HCT116 (cell line): Measurements from ENCODE around the gene FRMD4A. TPM values are rescaled to one million over a fixed set of nuclear protein-coding genes. Genes with fewer than 3 reads are reported as not detected.

Experiments
- ATAC-seq: fragments of 200-7000 bp; cut with Tn5 transposase; 2 replicates; pipeline ENCODE4 v1.9.1; 2020; ENCODE audit warnings: mild to moderate bottlenecking, moderate library complexity
- BruUV-seq: library from RNA; stranded (reverse); fragments of 400-500 nt; replicated peaks from 2 replicates; lab custom pipeline; 2021; lab: Mats Ljungman, UMichigan
- CTCF ChIA-PET: fragments of 300-600 bp; sonication (Branson Sonifier 250); formaldehyde crosslinking; loops from one replicate; lab custom pipeline; 2021; ENCODE audit warnings: antibody characterized with exemption; lab: Charles Lee
- POLR2A ChIA-PET: fragments of 300-600, 350-600 bp; sonication (Branson Sonifier 250); formaldehyde crosslinking; loops from one replicate; lab custom pipeline; 2021; ENCODE audit warnings: antibody characterized with exemption; lab: Charles Lee
- RAD21 ChIA-PET, 2 experiments: fragments of 300-600 bp; sonication (Branson Sonifier 250); formaldehyde crosslinking; loops; one replicate each; lab custom pipeline; 2023; ENCODE audit warnings: low total read pairs in 2 of 2; ENCODE audit not compliant: uncharacterized antibody in 2 of 2, unreplicated experiment in 2 of 2, low non-redundant PET in 1 of 2; lab: Charles Lee
- DNase-seq: peaks from one replicate; pipeline ENCODE4 v3.0.0-alpha.2; 2010; ENCODE audit warnings: low read depth, low spot score
- H2AFZ ChIP-seq: fragments of 200-600 bp; shearing (Covaris generic), sonication (generic); 2 replicates; pipeline ENCODE4 v1.6.1; 2017; ENCODE audit warnings: low read depth, mixed run types, mixed read lengths, antibody characterized with exemption, low read length; ENCODE audit not compliant: poor library complexity, severe bottlenecking
- H3K27ac ChIP-seq: 2 replicates; pipeline ENCODE4 v1.5.1; 2012; ENCODE audit warnings: low read depth, low read length
- H3K27me3 ChIP-seq: fragments of 200-600 bp; sonication (generic); 2 replicates; pipeline ENCODE4 v1.6.1; 2016; ENCODE audit warnings: mixed run types, low read length, mixed read lengths; ENCODE audit not compliant: insufficient read depth
- H3K36me3 ChIP-seq, 2 experiments: fragments of 200-500 bp in 1 of 2; fragments of 200-600 bp in 1 of 2; sonication (Bioruptor generic) in 1 of 2; sonication (generic) in 1 of 2; 2 replicates each; pipeline versions ENCODE4 v1.5.1 to v1.6.1; 2014 to 2016; ENCODE audit warnings: low read length in 2 of 2, inconsistent platforms in 1 of 2, mixed read lengths in 1 of 2, mixed run types in 1 of 2; ENCODE audit not compliant: insufficient read depth in 2 of 2, control insufficient read depth in 1 of 2
- H3K4me1 ChIP-seq, 2 experiments: fragments of 200-600 bp in 1 of 2; sonication (generic) in 1 of 2; 2 replicates each; pipeline versions ENCODE4 v1.5.1 to v1.6.1; 2012 to 2017; ENCODE audit warnings: low read length in 2 of 2, inconsistent platforms in 1 of 2, mild to moderate bottlenecking in 1 of 2, mixed read lengths in 1 of 2, mixed run types in 1 of 2, moderate library complexity in 1 of 2; ENCODE audit not compliant: insufficient read depth in 2 of 2, control insufficient read depth in 1 of 2
- H3K4me2 ChIP-seq: fragments of 200-600 bp; sonication (generic); 2 replicates; pipeline ENCODE4 v1.6.1; 2017; ENCODE audit warnings: mixed run types, low read length, mixed read lengths
- H3K4me3 ChIP-seq, 2 experiments: fragments of 200-600 bp in 1 of 2; sonication (generic) in 1 of 2; replicated peaks in 1 of 2; 2 replicates each; pipeline ENCODE4 v1.5.1; 2011 to 2016; ENCODE audit warnings: low read length in 2 of 2, control low read depth in 1 of 2, low read depth in 1 of 2, mild to moderate bottlenecking in 1 of 2, mixed read lengths in 1 of 2, mixed run types in 1 of 2
- H3K79me2 ChIP-seq: fragments of 200-600 bp; sonication (generic); 2 replicates; pipeline ENCODE4 v1.6.1; 2017; ENCODE audit warnings: mild to moderate bottlenecking, mixed run types, low read length, moderate library complexity, mixed read lengths; ENCODE audit not compliant: insufficient read depth
- H3K9ac ChIP-seq: fragments of 200-600 bp; sonication (generic); 2 replicates; pipeline ENCODE4 v1.6.1; 2016; ENCODE audit warnings: low read length, mixed read lengths
- H3K9me2 ChIP-seq: fragments of 200-600 bp; sonication (generic), shearing (Covaris generic); 2 replicates; pipeline ENCODE4 v1.6.1; 2017; ENCODE audit warnings: mixed run types, mild to moderate bottlenecking, moderate library complexity; ENCODE audit not compliant: insufficient read depth
- H3K9me3 ChIP-seq, 2 experiments: fragments of 200-500 bp in 1 of 2; fragments of 200-600 bp in 1 of 2; sonication (Bioruptor generic) in 1 of 2; sonication (generic) in 1 of 2; 2 replicates each; pipeline ENCODE4 v1.6.1; 2014 to 2017; ENCODE audit warnings: low read length in 2 of 2, mixed read lengths in 2 of 2, inconsistent platforms in 1 of 2, low read depth in 1 of 2, mild to moderate bottlenecking in 1 of 2, mixed run types in 1 of 2, moderate library complexity in 1 of 2; ENCODE audit not compliant: control insufficient read depth in 1 of 2, insufficient read depth in 1 of 2
- H4K20me1 ChIP-seq: fragments of 200-600 bp; sonication (generic), shearing (Covaris generic); 2 replicates; pipeline ENCODE4 v1.6.1; 2017; ENCODE audit warnings: mixed run types, mild to moderate bottlenecking, moderate library complexity; ENCODE audit not compliant: insufficient read depth
- CBX3 ChIP-seq: IDR thresholded peaks from 2 replicates; pipeline ENCODE4 v1.6.1; 2012; ENCODE audit warnings: low read depth
- CEBPB ChIP-seq: IDR thresholded peaks from 2 replicates; pipeline ENCODE4 v1.6.1; 2012; ENCODE audit warnings: low read depth
- ELF1 ChIP-seq: IDR thresholded peaks from 2 replicates; pipeline ENCODE4 v1.6.1; 2012; ENCODE audit warnings: low read depth, borderline replicate concordance
- EZH2 ChIP-seq: fragments of 200-600 bp; sonication (generic); IDR thresholded peaks from 2 replicates; pipeline ENCODE4 v1.6.1; 2017; ENCODE audit warnings: antibody characterized with exemption, mixed run types
- EZH2phosphoT487 ChIP-seq: fragments of 200-600 bp; IDR thresholded peaks from 2 replicates; pipeline ENCODE4 v1.6.1; 2018; ENCODE audit warnings: antibody characterized with exemption, borderline replicate concordance
- FOSL1 ChIP-seq: IDR thresholded peaks from 2 replicates; pipeline ENCODE4 v1.6.1; 2012; ENCODE audit warnings: low read depth
- JUND ChIP-seq: IDR thresholded peaks from 2 replicates; pipeline ENCODE4 v1.6.1; 2012
- POLR2A ChIP-seq: IDR thresholded peaks from 2 replicates; pipeline ENCODE4 v1.7.0; 2011; ENCODE audit warnings: borderline replicate concordance; ENCODE audit not compliant: insufficient read depth, insufficient read length; ENCODE audit errors: extremely low read depth
- POLR2AphosphoS5 ChIP-seq: IDR thresholded peaks from 2 replicates; pipeline ENCODE4 v1.6.1; 2011; ENCODE audit warnings: mild to moderate bottlenecking, low read depth, low read length, moderate library complexity
- SIN3A ChIP-seq: IDR thresholded peaks from 2 replicates; pipeline ENCODE4 v1.6.1; 2012; ENCODE audit warnings: low read depth
- SRF ChIP-seq: IDR thresholded peaks from 2 replicates; pipeline ENCODE4 v1.6.1; 2012; ENCODE audit warnings: low read depth
- TCF7L2 ChIP-seq: IDR thresholded peaks from 2 replicates; pipeline ENCODE4 v1.7.0; 2011; ENCODE audit warnings: borderline replicate concordance, inconsistent platforms; ENCODE audit not compliant: insufficient read depth, insufficient read length; ENCODE audit errors: extremely low read depth
- YY1 ChIP-seq: IDR thresholded peaks from 2 replicates; pipeline ENCODE4 v1.6.1; 2011; ENCODE audit warnings: low read length, low read depth, moderate library complexity, mild to moderate bottlenecking; ENCODE audit not compliant: insufficient replicate concordance; ENCODE audit errors: extremely low read depth
- intact Hi-C: fragments of 100-400 bp; cut with micrococcal nuclease; formaldehyde crosslinking; loops from 2 replicates; pipeline ENCODE4 v1.10.0; 2022
- total RNA-seq: library from RNA; stranded (reverse); gene quantifications from one replicate; pipeline ENCODE4 v1.2.1, GENCODE V29; 2021; ENCODE audit not compliant: unreplicated experiment
- TF ChIP-seq, protein P1 (sequence below): IDR thresholded peaks from 2 replicates; pipeline ENCODE4 v1.6.1; 2012
- TF ChIP-seq, protein P2 (sequence below), 3 experiments: fragments of 200-600 bp in 1 of 3; sonication (generic) in 1 of 3; IDR thresholded peaks in 2 of 3; conservative IDR thresholded peaks in 1 of 3; 2 replicates each; pipeline ENCODE4 v1.5.1; 2012 to 2017; ENCODE audit warnings: low read depth in 2 of 3, low read length in 2 of 3, antibody characterized with exemption in 1 of 3, borderline replicate concordance in 1 of 3, control low read depth in 1 of 3, mild to moderate bottlenecking in 1 of 3, mixed read lengths in 1 of 3, mixed run types in 1 of 3, moderate library complexity in 1 of 3; ENCODE audit not compliant: insufficient read depth in 1 of 3
- TF ChIP-seq, protein P3 (sequence below): IDR thresholded peaks from 2 replicates; pipeline ENCODE4 v1.6.1; 2012
- TF ChIP-seq, protein P4 (sequence below): IDR thresholded peaks from 2 replicates; pipeline ENCODE4 v1.6.1; 2012; ENCODE audit warnings: low read depth

FRMD4A gene
- total RNA-seq, 1 experiment from 2014 or later: 0.20 TPM

DNA sequence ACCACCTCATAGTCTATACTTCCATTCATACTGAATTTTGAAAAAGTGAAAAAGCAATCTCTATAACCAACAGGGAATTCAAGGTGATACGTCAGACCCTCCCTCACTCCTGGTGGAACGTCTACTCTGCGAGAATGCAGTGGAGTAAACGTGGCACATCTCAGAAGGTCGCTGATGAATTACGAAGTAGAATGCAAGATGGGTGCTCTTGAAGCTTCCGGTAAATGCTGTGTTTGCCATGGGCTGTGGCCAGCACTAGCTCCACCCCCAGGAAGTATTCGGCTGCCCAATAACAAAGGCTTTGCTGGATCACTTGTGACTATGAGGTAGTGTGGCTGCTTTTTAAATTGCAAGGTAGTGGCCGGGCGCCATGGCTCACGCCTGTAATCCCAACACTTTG is 517.9 kb downstream of the FRMD4A start:
- Histone ChIP-seq H3K4me1 (no peaks in the 10 kb centered on the region), H3K27ac (no peak overlapping the region), H4K20me1 (no peaks in the 10 kb centered on the region), H3K9me2 (no peaks in the 10 kb centered on the region), H3K36me3 (no peaks in the 10 kb centered on the region), H3K4me2 (no peak overlapping the region), H3K79me2 (no peaks in the 10 kb centered on the region), H3K4me3 (no peak overlapping the region), H3K9ac (no peak overlapping the region), H3K9me3 (no peaks in the 10 kb centered on the region), H3K27me3 (no peaks in the 10 kb centered on the region), H2AFZ (no peak overlapping the region)
- CTCF ChIA-PET: no interaction called here
- DNase-seq (no peak), ATAC-seq (no peak)
- POLR2A ChIA-PET: no interaction called here
- RAD21 ChIA-PET: no interaction called here
- TF ChIP-seq POLR2AphosphoS5: no peak
- TF ChIP-seq, protein P1, sequence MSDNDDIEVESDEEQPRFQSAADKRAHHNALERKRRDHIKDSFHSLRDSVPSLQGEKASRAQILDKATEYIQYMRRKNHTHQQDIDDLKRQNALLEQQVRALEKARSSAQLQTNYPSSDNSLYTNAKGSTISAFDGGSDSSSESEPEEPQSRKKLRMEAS: no peak
- no peak for TF ChIP-seq SIN3A
- TF ChIP-seq, protein P2, sequence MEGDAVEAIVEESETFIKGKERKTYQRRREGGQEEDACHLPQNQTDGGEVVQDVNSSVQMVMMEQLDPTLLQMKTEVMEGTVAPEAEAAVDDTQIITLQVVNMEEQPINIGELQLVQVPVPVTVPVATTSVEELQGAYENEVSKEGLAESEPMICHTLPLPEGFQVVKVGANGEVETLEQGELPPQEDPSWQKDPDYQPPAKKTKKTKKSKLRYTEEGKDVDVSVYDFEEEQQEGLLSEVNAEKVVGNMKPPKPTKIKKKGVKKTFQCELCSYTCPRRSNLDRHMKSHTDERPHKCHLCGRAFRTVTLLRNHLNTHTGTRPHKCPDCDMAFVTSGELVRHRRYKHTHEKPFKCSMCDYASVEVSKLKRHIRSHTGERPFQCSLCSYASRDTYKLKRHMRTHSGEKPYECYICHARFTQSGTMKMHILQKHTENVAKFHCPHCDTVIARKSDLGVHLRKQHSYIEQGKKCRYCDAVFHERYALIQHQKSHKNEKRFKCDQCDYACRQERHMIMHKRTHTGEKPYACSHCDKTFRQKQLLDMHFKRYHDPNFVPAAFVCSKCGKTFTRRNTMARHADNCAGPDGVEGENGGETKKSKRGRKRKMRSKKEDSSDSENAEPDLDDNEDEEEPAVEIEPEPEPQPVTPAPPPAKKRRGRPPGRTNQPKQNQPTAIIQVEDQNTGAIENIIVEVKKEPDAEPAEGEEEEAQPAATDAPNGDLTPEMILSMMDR (IDR thresholded peaks at IDR 0.05 in 2 of 3, conservative IDR thresholded peaks at IDR 0.05 in 1 of 3; ENCODE audit: borderline replicate concordance in 1 of 3, insufficient read depth in 1 of 3, low read depth in 2 of 3, low read length in 2 of 3): no peak
- TF ChIP-seq CEBPB: no peak
- no peak for TF ChIP-seq EZH2
- no peak for TF ChIP-seq FOSL1
- no peak for TF ChIP-seq JUND
- TF ChIP-seq SRF: no peak
- TF ChIP-seq, protein P3, sequence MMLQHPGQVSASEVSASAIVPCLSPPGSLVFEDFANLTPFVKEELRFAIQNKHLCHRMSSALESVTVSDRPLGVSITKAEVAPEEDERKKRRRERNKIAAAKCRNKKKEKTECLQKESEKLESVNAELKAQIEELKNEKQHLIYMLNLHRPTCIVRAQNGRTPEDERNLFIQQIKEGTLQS: no peak
- TF ChIP-seq CBX3: no peak
- TF ChIP-seq POLR2A: no peak
- TF ChIP-seq TCF7L2: no peak
- no peak for TF ChIP-seq EZH2phosphoT487
- no peak for TF ChIP-seq ELF1
- TF ChIP-seq, protein P4, sequence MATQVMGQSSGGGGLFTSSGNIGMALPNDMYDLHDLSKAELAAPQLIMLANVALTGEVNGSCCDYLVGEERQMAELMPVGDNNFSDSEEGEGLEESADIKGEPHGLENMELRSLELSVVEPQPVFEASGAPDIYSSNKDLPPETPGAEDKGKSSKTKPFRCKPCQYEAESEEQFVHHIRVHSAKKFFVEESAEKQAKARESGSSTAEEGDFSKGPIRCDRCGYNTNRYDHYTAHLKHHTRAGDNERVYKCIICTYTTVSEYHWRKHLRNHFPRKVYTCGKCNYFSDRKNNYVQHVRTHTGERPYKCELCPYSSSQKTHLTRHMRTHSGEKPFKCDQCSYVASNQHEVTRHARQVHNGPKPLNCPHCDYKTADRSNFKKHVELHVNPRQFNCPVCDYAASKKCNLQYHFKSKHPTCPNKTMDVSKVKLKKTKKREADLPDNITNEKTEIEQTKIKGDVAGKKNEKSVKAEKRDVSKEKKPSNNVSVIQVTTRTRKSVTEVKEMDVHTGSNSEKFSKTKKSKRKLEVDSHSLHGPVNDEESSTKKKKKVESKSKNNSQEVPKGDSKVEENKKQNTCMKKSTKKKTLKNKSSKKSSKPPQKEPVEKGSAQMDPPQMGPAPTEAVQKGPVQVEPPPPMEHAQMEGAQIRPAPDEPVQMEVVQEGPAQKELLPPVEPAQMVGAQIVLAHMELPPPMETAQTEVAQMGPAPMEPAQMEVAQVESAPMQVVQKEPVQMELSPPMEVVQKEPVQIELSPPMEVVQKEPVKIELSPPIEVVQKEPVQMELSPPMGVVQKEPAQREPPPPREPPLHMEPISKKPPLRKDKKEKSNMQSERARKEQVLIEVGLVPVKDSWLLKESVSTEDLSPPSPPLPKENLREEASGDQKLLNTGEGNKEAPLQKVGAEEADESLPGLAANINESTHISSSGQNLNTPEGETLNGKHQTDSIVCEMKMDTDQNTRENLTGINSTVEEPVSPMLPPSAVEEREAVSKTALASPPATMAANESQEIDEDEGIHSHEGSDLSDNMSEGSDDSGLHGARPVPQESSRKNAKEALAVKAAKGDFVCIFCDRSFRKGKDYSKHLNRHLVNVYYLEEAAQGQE: no peak
- no peak for TF ChIP-seq YY1
- intact Hi-C loops: no loop called here
- BruUV-seq: no TSS peak
